ENCODE data around the gene TRIB2. TPM values are rescaled to one million over a fixed set of nuclear protein-coding genes. Genes with fewer than 3 reads are reported as not detected.

TRIB2 gene
- total and polyA plus RNA-seq, 11 donors: 31.2 to 140 (median 41.4) TPM

GRCh38 chr2:12694990-12695774, 21.6 kb upstream of the TRIB2 start:
- Histone ChIP-seq H3K27me3 (no peaks in the 10 kb centered on the region), H3K27ac (no peak overlapping the region), H3K4me3 (no peak overlapping the region), H3K36me3 (no peaks in the 10 kb centered on the region), H3K4me1 (no peaks in the 10 kb centered on the region), H3K9me3 (peaks cover 0 to 14% (median under 1%) of the 10 kb centered on the region in 12 donors)
- DNase-seq (no peak), ATAC-seq (no peak)
- intact Hi-C loops (cut with DNase I): loop anchor here in 1 of 10 donors (10.0 kb wide), 1 partner anchor 140 kb away; no protein-coding TSS in a partner anchor
- no peak for TF ChIP-seq CTCF (IDR thresholded peaks at IDR 0.05)
- TF ChIP-seq POLR2A (IDR thresholded peaks at IDR 0.05): no peak
- 86 to 94% (median 92%) methylated on average over 1 of the region's 1 CpG for WGBS, 4 donors

GRCh38 chr2:12697617-12698016, 19.1 kb upstream of the TRIB2 start:
- no peaks in the 10 kb centered on the region for H3K27me3 ChIP-seq
- 93 to 99% (median 98%) methylated on average over 2 of the region's 2 CpGs for WGBS, 4 donors
- ATAC-seq (no peak), DNase-seq (no peak)
- intact Hi-C loops (cut with DNase I): loop anchor here in 1 of 10 donors (10.0 kb wide), 1 partner anchor 143 kb away; no protein-coding TSS in a partner anchor
- no peaks in the 10 kb centered on the region for H3K36me3 ChIP-seq
- no peak overlapping the region for H3K4me3 ChIP-seq
- H3K9me3 ChIP-seq: peaks cover 0 to 6% (median 0%) of the 10 kb centered on the region in 12 donors
- no peak for TF ChIP-seq POLR2A (IDR thresholded peaks at IDR 0.05)
- no peak overlapping the region for H3K27ac ChIP-seq
- H3K4me1 ChIP-seq: peaks cover 0 to 9% (median 0%) of the 10 kb centered on the region in 12 donors

GRCh38 chr2:12700989-12701388, 15.7 kb upstream of the TRIB2 start:
- Histone ChIP-seq H3K27ac (no peak overlapping the region), H3K36me3 (no peaks in the 10 kb centered on the region), H3K4me3 (no peak overlapping the region), H3K27me3 (no peaks in the 10 kb centered on the region), H3K9me3 (peaks cover 0 to 8% (median 0%) of the 10 kb centered on the region in 12 donors), H3K4me1 (peaks cover 0 to 18% (median 2%) of the 10 kb centered on the region in 12 donors)
- 90 to 95% (median 92%) methylated on average over 1 of the region's 1 CpG for WGBS, 4 donors
- no peak for DNase-seq
- intact Hi-C loops (cut with DNase I): loop anchor here in 1 of 10 donors (10.0 kb wide), 1 partner anchor 156 kb away; no protein-coding TSS in a partner anchor
- TF ChIP-seq POLR2A (IDR thresholded peaks at IDR 0.05): no peak
- no peak for TF ChIP-seq CTCF (IDR thresholded peaks at IDR 0.05)
- ATAC-seq: no peak

- H3K27ac ChIP-seq: peak overlapping the region in 1 of 12 donors; percentile 21
- H3K9me3 ChIP-seq: peaks cover 0 to 8% (median 0%) of the 10 kb centered on the region in 12 donors
- H3K4me1 ChIP-seq: peaks cover 0 to 18% (median 2%) of the 10 kb centered on the region in 12 donors
- ATAC-seq: no peak
- H3K4me3 ChIP-seq: no peak overlapping the region
- TF ChIP-seq CTCF (IDR thresholded peaks at IDR 0.05): no peak
- TF ChIP-seq POLR2A (IDR thresholded peaks at IDR 0.05): no peak
- intact Hi-C loops (cut with DNase I): loop anchor here in 1 of 10 donors (10.0 kb wide), 1 partner anchor 157 kb away; no protein-coding TSS in a partner anchor
- no peaks in the 10 kb centered on the region for H3K27me3 ChIP-seq
- H3K36me3 ChIP-seq: no peaks in the 10 kb centered on the region
- 94 to 98% (median 96%) methylated on average over 5 of the region's 5 CpGs for WGBS, 4 donors
- no peak for DNase-seq
Observed at GRCh38 chr2:12701786-12702167, 15.0 kb upstream of the TRIB2 start.
